ENCODE data around the gene CRBN. TPM values are rescaled to one million over a fixed set of nuclear protein-coding genes. Genes with fewer than 3 reads are reported as not detected.
A peak's percentile ranks its signal among the peaks of the same experiment; 100 is the strongest.

The CRBN gene
- total and polyA plus RNA-seq, 9 of the 15 experiments (the other 6 are each of a cell fraction or from before 2014, with no cell fraction given) = 40.8 to 331 (median 57.4) TPM

DNA sequence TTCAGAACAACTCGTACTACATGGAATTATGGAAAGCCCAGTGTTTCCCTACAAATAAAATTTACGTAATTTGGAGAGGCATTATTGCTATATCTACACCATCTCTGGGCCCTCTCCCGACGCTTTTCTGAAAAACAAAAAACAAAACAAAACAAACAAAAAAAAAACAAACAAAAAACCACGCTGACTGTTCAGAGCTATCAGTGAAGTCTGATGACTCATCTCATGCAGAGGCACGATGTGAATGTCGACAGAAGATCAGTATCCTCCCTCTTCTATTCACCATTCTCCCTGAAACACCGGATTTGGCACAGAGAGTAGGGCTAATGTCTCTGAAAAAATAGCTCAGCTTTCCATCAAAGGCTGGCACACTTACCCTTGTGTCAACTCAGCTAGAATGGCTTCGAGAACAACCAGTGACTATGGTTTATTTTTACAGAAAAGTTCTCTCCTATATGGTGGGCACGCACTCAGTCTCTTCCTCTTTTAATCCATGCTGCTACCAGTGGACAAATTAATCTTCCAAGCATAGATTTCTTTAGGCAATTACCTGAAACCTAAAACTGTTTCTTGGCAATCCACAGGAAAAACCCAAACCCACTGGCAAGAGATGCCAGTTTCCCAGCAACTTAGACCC lies 1.5 kb downstream of the CRBN start (continued):
- TF ChIP-seq ETV6 (IDR thresholded peaks at IDR 0.05; ENCODE audit: borderline replicate concordance in 1 of 2, low read depth in 2 of 2, low read length in 1 of 2) (no peak), ETV6 (CRISPR knock-in tag; IDR thresholded peaks at IDR 0.05; ENCODE audit: borderline replicate concordance) (no peak), MYBL2 (IDR thresholded peaks at IDR 0.05; ENCODE audit: low read depth) (no peak), MYBL2 (CRISPR knock-in tag; IDR thresholded peaks at IDR 0.05; ENCODE audit: borderline replicate concordance) (no peak), ZBED1 (IDR thresholded peaks at IDR 0.05) (no peak), CLOCK (CRISPR knock-in tag; IDR thresholded peaks at IDR 0.05; ENCODE audit: borderline replicate concordance) (no peak), ZNF584 (CRISPR knock-in tag; IDR thresholded peaks at IDR 0.05; ENCODE audit: low read depth) (no peak), ZNF165 (CRISPR knock-in tag; IDR thresholded peaks at IDR 0.05; ENCODE audit: borderline replicate concordance) (no peak), PTBP1 (IDR thresholded peaks at IDR 0.05; ENCODE audit: low read depth, low read length) (no peak), ZNF316 (IDR thresholded peaks at IDR 0.05) (peak; percentile 62), ZNF445 (CRISPR knock-in tag; IDR thresholded peaks at IDR 0.05; ENCODE audit: low read depth) (no peak), POLR2G (IDR thresholded peaks at IDR 0.05; ENCODE audit: low read depth, low read length) (no peak), MTA3 (IDR thresholded peaks at IDR 0.05; ENCODE audit: borderline replicate concordance) (no peak)
- TF ChIP-seq, protein P1, sequence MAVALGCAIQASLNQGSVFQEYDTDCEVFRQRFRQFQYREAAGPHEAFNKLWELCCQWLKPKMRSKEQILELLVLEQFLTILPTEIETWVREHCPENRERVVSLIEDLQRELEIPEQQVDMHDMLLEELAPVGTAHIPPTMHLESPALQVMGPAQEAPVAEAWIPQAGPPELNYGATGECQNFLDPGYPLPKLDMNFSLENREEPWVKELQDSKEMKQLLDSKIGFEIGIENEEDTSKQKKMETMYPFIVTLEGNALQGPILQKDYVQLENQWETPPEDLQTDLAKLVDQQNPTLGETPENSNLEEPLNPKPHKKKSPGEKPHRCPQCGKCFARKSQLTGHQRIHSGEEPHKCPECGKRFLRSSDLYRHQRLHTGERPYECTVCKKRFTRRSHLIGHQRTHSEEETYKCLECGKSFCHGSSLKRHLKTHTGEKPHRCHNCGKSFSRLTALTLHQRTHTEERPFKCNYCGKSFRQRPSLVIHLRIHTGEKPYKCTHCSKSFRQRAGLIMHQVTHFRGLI (CRISPR knock-in tag; IDR thresholded peaks at IDR 0.05) = no peak

All from K562 (cell line).